ENCODE data around the gene TMPRSS13.

- no peak for TF ChIP-seq CTCF (IDR thresholded peaks at IDR 0.05)
- no peak for TF ChIP-seq POLR2AphosphoS5 (IDR thresholded peaks at IDR 0.05)
Observed at GRCh38 chr11:117931331-117931950, 2.2 kb upstream of the TMPRSS13 start.
